SIG-M5 treated with dmso at 0.1 percent for 504 hours (cell line): ENCODE measurements around the gene CSF1R.
A peak's percentile ranks its signal among the peaks of the same experiment; 100 is the strongest.
"Not testable (repeated sequence)": the region's sequence is repeated elsewhere in the genome, so short reads cannot be mapped to it uniquely, and the experiment has no call there.

Experiments
- DNase-seq: peaks from one replicate; lab custom pipeline; 2025; ENCODE audit not compliant: unreplicated experiment; lab: John Stamatoyannopoulos, UW

Gene CSF1R

DNA sequence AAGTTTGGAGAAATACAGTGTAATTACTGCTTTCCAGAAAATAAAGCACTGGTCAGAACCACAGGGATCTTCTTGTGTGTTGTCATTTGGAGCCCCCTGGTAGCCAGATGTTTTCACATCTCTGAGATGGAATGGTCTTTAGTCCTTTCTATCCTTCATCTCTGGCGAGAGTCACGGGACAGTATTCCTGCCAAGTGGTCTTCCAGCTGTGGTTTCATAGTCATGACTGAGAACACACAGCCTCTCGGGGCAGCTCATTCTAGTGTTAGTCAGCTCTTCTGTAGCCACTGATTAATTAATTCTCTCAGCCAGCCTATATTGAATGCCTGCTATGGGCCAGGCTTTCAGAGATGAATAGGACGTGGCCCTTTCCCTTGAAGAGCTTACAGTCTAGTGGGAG is 51.7 kb downstream of the CSF1R start:
- DNase-seq = no peak

DNA sequence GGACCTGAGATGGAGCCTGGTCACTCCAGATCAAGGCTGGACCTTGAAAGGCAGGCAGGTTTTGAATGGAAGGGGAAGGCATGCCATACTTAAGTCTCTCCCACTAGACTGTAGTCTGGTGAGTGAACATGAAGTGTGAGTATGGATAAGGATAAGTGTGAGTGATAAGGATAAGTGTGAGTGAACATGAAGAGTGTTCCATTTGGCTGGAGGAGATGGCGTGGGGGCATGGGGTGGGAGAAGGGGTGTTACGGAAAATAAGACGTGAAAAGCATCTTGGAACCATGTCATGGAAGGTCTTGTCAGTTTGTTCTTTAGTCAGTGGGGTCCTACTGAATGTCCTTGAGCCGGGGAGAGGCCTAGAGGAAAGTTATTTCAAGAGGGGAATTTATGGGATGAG is 53.0 kb downstream of the CSF1R start:
- no peak for DNase-seq

DNA sequence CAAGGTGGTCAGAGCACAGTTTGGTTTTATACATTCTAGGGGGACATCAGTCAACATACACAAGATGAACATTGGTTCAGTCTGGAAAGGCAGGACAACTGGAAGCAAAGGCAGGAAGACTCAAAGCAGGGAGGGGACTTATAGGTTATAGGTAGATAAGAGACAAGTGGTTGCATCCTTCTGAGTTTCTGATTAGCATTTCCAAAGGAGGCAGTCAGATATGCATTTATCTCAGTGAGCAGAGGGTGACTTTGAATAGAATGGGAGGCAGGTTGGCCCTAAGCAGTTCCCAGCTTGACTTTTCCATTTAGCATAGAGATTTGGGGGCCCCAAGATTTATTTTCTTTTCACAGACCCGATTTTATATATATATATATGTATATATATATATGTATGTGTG is 58.3 kb downstream of the CSF1R start:
- DNase-seq = not testable (repeated sequence)

DNA sequence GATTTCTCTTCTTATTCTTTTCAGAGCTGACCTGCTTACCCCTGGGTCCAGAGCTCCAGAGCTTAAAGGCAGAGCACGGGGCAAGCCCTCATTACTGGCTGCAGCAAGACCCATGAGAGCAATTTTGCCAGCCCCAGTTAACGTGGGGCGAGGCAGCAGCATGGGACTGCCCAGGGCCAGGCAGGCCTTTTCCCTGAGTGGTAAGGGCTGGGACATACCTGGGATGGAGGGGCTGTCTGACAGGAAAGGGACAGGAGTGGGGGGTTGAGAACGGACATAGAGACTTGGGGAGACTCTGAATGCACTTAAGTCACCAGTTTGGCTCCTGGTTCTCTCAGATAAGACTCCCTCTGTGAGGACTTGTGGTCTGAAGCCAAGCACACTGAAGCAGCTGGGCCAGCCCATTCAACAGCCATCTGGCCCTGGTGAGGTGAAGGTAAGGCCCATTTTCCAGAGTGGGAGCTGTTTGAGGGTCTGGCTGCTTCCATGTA is 59.6 kb downstream of the CSF1R start:
- DNase-seq = no peak

DNA sequence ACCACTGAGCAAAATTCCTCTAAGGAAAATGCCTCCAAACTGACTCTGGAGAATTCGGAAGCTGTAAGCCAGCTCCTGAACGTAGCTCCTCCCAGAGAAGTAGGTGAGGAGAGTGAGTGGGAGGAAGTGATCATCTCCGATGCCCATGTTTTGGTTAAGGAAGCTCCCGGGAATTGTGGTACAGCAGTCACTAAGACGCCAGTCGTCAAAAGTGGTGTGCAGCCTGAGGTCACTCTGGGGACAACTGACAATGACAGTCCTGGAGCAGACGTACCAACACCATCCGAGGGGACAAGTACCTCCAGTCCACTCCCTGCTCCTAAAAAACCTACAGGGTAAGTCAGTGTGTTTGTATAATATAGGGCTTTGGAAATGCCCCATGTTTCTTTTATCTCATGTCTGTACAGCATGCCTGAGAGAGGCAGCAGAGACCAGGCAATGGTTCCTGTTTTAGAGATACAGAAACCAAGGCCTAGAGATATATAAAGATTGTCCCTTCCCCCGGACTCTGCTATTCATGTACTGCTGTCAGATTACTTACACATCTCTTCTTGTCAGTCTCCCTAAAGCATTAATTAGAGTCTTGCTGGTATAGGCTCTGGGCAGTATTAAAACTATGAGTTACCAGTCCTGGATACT is 61.9 kb downstream of the CSF1R start:
- DNase-seq = peak; percentile 14

DNA sequence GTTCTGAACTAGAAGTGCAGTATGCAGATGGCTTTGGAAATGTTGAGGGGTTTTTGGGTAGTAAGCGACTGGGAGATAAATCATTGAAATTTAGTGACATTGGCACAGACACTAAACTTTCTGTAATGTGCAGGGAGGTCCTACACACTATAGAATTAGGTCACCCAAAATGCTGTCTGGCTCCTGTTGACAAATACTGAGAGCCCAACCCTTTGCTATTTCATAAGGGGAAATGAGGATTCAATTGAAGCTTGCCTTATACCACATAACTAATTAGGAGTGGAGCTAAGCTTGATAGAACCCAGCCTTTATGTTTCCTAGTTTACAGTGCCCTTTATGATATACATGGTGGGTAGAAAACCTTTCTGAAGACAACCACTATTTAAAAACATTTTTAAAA is 63.2 kb downstream of the CSF1R start:
- no peak for DNase-seq

DNA sequence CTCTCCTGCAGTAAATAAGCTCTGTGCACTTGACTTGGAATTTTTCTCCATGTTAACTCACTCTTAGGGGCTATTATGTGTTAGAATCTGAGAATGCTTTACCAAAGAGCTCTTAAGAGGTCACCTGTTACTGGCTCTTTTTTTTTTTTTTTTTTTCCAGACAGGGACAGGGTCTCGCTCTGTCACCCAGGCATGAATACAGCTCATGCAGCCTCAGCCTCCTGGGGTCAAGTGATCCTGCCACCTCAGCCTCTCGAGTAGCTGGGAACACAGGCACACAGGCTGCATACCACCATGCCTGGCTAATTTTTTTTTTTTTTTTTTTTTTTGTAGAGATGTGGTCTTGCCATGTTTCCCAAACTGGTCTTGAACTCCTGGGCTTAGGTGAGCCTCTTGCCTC is 63.7 kb downstream of the CSF1R start:
- DNase-seq = no peak

DNA sequence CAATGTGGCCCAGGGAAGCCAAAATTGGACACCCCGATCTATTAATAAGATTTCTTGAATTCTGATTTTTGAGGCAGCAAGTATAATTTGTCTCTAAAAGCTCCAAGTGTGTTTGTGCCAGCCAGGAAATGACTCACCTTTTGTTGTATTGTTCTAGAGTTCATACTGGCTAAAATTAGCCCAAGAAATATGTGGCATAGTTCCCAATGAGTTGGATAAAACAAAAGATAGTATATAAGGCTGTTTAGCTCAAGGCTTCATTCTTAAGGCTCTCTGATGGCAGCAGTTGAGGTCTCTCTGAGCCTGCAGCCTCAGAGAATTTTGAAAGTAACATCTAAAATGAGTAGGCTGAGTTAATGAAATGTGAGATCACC is 64.2 kb downstream of the CSF1R start:
- no peak for DNase-seq

DNA sequence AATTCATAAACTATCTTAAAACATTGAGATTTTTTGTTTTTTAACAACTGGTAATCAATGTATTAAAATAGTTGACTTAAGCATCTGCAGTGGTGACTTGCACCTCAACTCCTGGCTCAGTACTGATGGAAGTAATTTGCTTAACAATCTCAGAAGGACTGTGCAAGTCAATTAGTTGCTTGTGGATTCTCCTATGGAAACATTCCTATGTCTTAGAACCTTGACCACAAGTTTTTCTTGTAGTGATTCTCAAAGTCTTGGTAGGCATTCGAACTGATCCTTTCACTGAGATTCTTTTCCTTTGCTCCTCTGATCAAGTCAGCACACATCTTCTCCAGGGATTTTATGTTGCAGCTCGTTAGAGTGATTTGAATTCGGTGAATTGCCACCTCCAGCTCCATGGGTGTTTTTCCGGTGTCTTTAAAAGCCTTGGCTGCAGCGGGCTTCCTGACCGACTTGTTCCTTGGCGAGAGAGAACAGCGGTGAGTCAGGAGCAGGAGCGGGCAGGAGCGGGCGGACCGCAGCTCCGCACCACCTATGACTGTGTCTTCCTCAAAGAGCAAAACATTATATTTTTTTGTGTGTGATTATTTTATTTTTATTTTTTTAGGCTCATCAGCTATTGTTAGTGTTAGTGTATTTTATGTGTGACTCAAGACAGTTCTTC is 64.7 kb downstream of the CSF1R start:
- no peak for DNase-seq

DNA sequence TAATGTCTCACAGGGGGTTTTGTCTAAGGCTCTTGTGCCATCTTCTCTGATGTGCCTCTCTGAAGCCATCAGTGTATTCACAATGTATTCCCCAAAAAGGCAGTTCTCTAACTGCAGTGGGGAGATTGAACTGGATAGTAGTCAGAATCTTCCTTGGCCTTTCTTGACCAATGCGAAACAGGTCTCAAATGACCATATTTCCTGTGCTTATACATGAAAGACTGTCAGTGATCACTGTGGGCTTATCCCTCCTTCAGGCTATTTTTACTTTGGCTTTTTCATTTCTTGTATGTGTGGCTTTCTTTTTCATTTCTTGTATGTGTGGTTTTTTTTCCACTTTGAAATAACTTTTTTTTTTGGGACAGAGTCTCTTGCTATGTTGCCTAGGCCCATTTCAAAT is 66.1 kb downstream of the CSF1R start:
- no peak for DNase-seq

DNA sequence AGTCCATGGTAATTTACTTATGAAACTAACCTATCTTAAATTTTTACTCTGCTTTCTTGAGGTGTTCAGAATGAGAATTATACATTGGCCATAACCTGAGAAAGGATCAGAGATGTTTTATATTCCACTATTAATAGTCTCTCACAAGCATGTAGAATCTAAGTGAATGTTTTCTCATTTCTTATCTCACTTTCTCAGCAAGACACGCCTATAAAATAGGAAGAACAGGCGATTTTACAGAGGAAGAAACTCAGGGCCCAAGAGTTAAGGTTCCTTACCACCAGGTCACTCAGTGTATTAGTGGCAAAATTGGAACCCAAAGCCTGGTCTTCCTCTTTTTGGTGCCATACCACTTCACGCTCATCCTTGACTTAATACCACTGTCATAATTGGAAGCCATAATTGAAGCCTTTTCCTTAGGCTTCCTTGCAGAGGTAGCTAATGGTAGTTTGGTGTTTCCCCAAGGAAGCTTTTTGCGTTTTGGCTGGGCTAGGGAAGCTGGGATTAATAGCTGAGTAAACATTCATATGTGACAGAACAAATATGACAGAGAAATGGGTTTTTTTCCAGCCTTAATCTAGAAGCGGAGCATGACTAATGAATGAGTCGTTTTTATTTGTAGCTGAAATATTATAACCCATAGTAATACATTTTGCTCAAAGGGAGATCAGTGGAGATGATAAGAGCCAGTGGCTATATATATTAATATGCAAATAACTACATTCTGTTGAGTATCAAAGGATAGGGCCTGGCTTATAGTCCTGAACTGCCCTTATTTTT is 68.9 kb downstream of the CSF1R start:
- no peak for DNase-seq

DNA sequence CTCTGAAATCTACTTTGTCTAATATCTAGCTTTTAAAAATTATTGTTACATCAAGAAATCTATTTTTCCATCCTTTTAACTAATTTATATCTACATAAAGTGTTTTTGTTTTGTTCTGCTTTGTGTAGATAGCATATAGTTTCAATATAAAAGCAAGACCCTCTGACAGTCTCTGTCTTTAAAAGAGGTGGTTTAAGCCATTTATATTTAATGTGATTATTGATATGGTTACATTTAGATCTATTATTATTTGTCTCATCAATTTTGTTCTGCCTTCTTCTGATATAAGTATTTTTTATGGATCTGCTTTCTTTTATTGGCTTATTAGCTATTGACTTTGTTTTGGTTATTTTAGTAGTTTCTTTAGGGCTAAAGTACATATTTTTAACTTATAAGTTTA is 69.8 kb downstream of the CSF1R start:
- DNase-seq = no peak

DNA sequence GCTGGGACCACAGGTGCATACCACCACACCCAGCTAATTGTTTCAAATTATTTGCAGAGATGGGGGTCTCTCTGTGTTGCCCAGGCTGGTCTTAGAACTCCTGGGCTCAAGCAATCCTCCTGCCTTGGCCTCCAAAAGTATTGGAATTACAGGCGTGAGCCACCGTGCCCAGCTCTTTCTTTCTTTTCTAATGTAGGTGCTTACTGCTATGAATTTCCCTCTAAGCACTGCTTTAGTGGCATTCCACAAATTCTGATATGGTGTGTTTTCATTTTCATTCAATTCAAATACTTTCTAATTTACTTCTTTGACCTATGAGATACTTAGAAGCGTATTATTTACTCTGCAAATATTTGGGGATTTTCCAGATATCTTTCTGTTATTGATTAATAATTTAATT is 70.9 kb downstream of the CSF1R start:
- no peak for DNase-seq

DNA sequence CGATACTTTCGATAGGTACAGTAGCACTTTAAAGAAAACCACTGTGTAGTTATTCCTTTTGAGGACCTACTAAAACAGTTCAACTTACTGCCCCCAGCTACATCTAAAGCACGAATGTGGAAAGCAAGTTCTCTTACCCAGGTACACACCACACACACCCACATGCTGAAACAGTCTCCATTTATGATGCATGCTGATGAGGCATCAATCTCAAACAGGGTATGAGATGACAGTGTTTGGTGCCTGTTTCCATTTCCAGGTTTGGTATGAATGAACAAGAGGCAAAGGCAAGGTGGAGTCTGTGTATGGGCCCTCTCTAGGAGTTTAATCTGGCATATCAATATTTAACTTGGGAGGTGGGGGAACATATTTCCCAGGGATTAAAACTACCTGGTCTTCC is 71.9 kb downstream of the CSF1R start:
- no peak for DNase-seq

DNA sequence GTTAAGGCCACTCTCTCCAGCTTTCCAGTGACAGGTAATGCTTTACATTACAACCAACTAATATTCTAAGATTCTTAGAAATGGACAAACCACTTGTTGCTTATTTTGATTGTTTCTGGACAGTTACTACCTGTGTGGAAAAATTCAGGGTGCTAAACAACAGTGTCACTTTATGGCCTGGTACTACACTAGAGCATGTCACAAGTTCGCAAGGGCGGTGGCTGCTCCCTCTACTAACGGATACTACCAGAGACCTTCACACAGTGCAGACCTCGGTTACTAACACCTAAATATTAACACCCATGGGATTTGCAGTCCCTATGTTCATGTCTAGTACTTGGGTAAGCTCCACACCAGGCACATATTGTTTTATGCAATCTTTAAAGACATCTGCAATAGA is 72.4 kb downstream of the CSF1R start:
- no peak for DNase-seq

DNA sequence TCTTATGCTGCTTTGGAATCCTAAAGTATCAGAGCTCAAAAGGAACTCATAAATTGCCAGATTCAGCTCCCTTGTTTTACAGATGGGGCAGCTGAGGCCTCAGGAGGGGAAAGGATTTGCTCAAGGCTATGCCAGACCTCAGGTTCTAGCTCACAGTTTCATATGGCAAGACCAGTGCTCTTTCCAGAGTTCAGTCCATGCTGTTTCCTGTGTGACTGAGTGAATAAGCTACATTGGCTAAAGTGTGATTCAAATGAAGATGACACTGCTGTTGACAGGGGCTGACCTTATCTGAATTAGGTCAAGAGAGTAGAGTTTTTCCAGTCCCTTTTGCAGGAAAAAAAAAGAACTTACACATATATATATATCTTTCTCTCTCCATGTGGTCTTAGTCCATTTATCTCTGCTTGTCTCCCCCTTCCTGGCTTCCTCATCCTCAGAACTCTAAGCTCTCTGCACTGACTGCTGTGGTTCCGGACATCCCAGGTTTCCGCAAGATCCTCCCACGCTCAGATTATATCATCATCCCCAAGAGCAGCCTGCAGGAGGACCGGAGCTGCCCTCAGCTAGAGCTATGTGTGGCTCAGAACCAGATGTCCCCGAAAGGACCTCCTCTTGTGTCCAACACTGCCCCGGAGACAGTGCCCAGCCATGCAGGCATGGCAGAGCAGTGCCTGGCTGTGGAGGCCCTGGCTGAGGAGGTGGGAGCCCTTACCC is 76.5 kb downstream of the CSF1R start:
- no peak for DNase-seq

DNA sequence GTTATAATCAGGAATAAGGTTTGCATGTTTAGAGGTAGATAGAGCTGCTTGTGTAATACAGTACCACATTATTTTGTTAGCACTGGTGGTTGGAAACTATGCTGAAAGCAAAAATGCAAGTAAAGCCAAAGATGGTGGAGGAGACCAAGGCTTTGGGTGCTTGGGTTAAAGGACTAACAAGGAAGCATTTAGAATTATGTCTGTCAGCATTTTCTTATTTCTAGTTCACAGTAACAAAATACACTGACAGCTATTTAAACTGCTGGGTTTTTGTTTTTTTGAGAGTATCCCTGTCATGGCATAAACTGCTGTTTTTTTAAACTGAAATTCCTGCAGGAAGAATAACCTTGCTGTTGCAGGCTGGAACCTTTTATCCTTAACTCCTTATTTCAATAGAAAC is 79.3 kb downstream of the CSF1R start:
- DNase-seq = no peak

DNA sequence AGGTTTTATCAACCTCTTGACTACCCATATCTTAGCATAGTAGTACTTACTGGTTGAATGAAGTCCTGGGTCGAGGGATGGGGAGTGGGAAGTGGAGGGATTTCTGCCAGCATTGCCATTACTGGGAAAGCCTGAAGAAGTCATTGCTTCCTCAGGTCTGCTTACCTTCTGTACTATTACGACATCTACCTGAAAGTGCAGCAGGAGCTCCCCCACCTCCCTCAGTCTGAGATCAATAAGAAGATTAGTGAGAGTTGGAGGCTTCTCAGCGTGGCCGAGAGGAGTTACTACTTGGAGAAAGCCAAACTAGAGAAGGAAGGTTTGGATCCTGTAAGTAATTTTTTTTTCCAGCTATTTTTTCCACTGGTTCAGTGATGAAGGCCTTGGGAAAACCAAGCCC is 80.0 kb downstream of the CSF1R start:
- DNase-seq = no peak
